DND-41 (cell line): ENCODE measurements around the gene TK2.

Experiments
- CTCF ChIP-seq: IDR thresholded peaks from 2 replicates; pipeline ENCODE4 v1.5.1; 2012; ENCODE audit warnings: borderline replicate concordance, low read length, moderate library complexity, mild to moderate bottlenecking; ENCODE audit not compliant: poor library complexity, severe bottlenecking; ENCODE audit errors: extremely low read depth
- EZH2 ChIP-seq: IDR thresholded peaks from 3 replicates; pipeline ENCODE4 v1.6.1; 2012; ENCODE audit warnings: borderline replicate concordance, low read depth, mild to moderate bottlenecking, moderate library complexity, low read length, inconsistent platforms; ENCODE audit not compliant: severe bottlenecking

GRCh38 chr16:66489385-66489784 is 60.5 kb downstream of the TK2 start:
- no peak for TF ChIP-seq CTCF
- no peak for TF ChIP-seq EZH2
